ENCODE measurements around the gene RUBCNL.

Gene RUBCNL

DNA sequence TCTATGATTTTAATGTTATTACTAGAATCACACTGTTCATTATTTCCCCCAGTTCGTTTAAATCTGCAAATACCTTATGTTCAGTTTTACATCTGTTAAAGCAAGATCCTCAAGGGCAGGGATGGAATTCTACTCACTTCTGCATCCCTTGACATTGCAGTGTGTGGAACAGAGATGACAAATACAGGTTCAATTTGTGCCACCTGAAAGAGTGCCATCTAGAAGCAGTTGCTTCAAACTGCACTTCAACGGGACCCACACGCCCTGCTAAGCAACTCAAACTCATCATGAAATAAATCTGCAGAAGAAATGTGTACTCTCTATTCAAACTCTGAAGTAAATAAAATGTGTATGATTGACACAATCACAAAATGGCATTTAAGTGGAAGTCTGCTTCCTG is 44.5 kb downstream of the RUBCNL start:
- no peak overlapping the region for H3K9ac ChIP-seq (ENCODE audit: insufficient read length)
- no peak overlapping the region for H3K27ac ChIP-seq
- DNase-seq (ENCODE audit: low read depth, low spot score), result no peak
- no peak for TF ChIP-seq FOXP2 (optimal IDR thresholded peaks at IDR 0.05; ENCODE audit: control extremely low read depth, extremely low read length, insufficient read depth)
- no peak for TF ChIP-seq POLR2AphosphoS5 (IDR thresholded peaks at IDR 0.05; ENCODE audit: borderline replicate concordance, low read depth, low read length)
- no peak for TF ChIP-seq EZH2 (IDR thresholded peaks at IDR 0.05)
- peaks cover 87% of the 10 kb centered on the region for H3K36me3 ChIP-seq (ENCODE audit: insufficient read depth, low read length)
- H3K9me3 ChIP-seq (ENCODE audit: low read depth, low read length), result no peaks in the 10 kb centered on the region
- no peak overlapping the region for H3K4me3 ChIP-seq

DNA sequence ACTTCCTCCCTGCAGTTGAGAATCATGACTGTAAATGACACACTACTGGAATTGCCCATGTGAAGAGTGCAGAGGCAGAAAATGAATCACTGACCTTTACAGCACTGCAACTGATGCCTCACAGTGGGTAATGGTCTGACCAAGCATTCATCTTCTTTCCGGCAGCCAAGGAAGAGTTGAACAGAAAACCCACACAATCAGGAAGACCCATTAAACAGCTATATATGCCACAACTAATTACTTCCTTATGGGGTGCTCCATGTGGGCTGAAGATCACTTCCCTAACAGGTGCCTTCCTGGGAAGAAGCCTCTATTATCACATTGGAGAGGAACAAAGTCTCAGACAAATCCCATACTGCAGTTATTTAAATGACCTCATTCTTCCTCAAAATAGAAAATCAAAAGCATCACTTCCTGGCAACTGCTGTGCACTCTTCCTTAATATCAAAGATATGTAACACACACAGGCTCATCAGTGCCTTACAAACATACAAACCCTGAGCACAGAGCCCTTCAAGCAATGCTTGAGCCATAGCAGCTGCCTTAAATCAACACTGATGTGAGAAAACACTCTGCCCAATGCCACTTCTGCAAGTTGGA is 45.8 kb downstream of the RUBCNL start:
- H3K4me3 ChIP-seq, result no peak overlapping the region
- peaks cover 84% of the 10 kb centered on the region for H3K36me3 ChIP-seq (ENCODE audit: insufficient read depth, low read length)
- H3K9ac ChIP-seq (ENCODE audit: insufficient read length), result no peak overlapping the region
- no peak for DNase-seq (ENCODE audit: low read depth, low spot score)
- no peak overlapping the region for H3K27ac ChIP-seq
- no peaks in the 10 kb centered on the region for H3K9me3 ChIP-seq (ENCODE audit: low read depth, low read length)
- TF ChIP-seq EZH2 (IDR thresholded peaks at IDR 0.05) (no peak), FOXP2 (optimal IDR thresholded peaks at IDR 0.05; ENCODE audit: control extremely low read depth, extremely low read length, insufficient read depth) (no peak), POLR2AphosphoS5 (IDR thresholded peaks at IDR 0.05; ENCODE audit: borderline replicate concordance, low read depth, low read length) (no peak)

DNA sequence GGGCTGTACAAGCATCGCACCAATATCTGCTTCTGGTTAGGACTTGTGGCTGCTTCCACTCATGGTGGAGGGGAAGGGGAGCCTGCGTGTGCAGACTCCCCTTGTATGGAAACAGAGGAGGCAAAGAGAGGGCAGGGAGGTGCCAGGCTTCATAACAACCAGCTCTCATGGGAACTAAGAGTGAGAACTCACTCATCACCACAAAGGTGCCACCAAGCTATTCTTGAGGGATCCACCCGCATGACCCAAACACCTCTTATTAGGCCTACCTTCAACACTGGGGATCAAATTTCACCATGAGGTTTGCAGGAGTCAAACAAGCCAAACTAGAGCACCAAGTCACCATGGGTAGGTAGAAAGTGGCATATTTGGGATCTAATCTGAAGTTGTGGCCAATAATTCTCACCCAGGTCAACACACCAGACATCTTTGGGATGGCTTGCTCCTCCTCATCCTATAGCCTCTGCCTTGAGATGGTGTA is 46.4 kb downstream of the RUBCNL start:
- H3K9me3 ChIP-seq (ENCODE audit: low read depth, low read length), result no peaks in the 10 kb centered on the region
- H3K36me3 ChIP-seq (ENCODE audit: insufficient read depth, low read length), result peaks cover 79% of the 10 kb centered on the region

DNA sequence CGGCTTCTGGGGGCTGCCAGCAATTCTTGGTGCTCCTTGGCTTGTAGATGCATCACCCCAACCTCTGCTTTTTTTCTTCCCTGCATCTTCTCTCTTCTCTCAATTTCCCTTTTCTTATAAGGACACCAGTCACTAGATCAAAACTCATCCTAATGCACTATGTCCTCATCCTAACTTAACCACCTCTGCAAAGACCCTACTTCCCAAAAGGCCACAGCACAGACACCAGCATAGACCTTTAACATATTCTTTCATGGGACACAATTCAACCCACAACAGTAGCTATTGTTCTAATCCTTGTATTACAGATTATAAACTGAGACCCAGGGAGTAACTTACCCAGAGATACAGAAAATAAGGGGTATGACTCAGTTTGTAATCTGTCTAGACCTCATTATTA is 47.0 kb downstream of the RUBCNL start:
- Histone ChIP-seq H3K4me3 (no peak overlapping the region), H3K9me3 (ENCODE audit: low read depth, low read length) (no peaks in the 10 kb centered on the region), H3K27ac (no peak overlapping the region), H3K36me3 (ENCODE audit: insufficient read depth, low read length) (peaks cover 72% of the 10 kb centered on the region), H3K9ac (ENCODE audit: insufficient read length) (no peak overlapping the region)
- DNase-seq (ENCODE audit: low read depth, low spot score), result no peak
- TF ChIP-seq POLR2AphosphoS5 (IDR thresholded peaks at IDR 0.05; ENCODE audit: borderline replicate concordance, low read depth, low read length), result no peak
- no peak for TF ChIP-seq FOXP2 (optimal IDR thresholded peaks at IDR 0.05; ENCODE audit: control extremely low read depth, extremely low read length, insufficient read depth)
- TF ChIP-seq EZH2 (IDR thresholded peaks at IDR 0.05), result no peak

More for the DNA sequence above, 46.4 kb downstream of the RUBCNL start:
- no peak overlapping the region for H3K9ac ChIP-seq (ENCODE audit: insufficient read length)
- H3K27ac ChIP-seq, result no peak overlapping the region
- no peak for DNase-seq (ENCODE audit: low read depth, low spot score)
- H3K4me3 ChIP-seq, result no peak overlapping the region
- TF ChIP-seq FOXP2 (optimal IDR thresholded peaks at IDR 0.05; ENCODE audit: control extremely low read depth, extremely low read length, insufficient read depth) (no peak), EZH2 (IDR thresholded peaks at IDR 0.05) (no peak), POLR2AphosphoS5 (IDR thresholded peaks at IDR 0.05; ENCODE audit: borderline replicate concordance, low read depth, low read length) (no peak)

DNA sequence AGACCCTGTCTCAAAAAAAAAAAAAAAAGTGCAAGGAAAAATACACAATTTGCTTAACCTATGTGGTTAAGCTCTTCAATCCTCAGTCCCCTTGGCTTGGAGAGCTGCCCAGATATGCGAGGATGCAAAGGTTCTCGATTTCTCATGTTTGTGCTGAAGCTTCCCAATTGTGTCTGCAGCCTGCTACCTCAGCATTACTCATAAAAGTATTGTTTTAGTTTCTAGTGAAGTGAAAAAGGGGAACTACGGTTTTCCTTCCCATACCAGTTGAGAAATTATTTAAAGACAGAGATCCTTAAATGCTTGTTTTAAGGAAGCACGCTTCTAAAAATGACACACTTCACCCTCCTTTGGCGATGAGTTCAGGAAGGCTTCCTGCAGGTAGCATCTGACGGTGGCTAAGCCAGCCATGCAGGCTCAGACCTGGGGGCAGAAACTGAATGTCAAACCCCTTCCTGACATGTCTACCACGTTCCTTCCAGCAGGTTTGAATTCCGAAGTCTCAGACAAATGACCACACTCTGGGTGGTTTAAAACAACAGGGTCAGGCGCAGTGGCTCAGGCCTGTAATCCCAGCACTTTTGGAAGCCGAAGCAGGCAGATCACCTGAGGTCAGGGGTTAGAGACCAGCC is 47.9 kb downstream of the RUBCNL start:
- no peak for DNase-seq (ENCODE audit: low read depth, low spot score)
- no peaks in the 10 kb centered on the region for H3K9me3 ChIP-seq (ENCODE audit: low read depth, low read length)
- H3K36me3 ChIP-seq (ENCODE audit: insufficient read depth, low read length), result peaks cover 64% of the 10 kb centered on the region
- no peak overlapping the region for H3K4me3 ChIP-seq
- H3K27ac ChIP-seq, result no peak overlapping the region
- TF ChIP-seq EZH2 (IDR thresholded peaks at IDR 0.05) (no peak), POLR2AphosphoS5 (IDR thresholded peaks at IDR 0.05; ENCODE audit: borderline replicate concordance, low read depth, low read length) (no peak), FOXP2 (optimal IDR thresholded peaks at IDR 0.05; ENCODE audit: control extremely low read depth, extremely low read length, insufficient read depth) (no peak)
- no peak overlapping the region for H3K9ac ChIP-seq (ENCODE audit: insufficient read length)

DNA sequence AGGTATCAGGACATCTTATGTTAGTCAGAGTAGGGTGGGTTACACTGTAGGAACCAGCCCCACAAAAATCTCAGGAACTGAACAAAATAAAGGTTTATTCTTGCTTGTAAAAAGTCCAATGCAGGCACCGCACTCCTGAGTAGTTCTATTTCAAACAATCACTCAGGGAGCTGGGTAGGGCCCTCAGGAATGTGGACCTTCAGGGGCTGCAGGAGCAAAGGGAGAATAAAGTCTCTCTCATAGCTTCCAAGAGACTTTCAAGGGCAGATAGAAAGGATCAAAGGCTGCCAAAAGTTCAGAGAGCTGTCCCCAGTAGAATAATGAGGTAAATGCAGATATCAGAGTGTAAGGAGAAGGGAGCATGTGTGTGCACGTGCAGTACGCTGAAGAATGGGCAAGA is 49.4 kb downstream of the RUBCNL start:
- Histone ChIP-seq H3K4me3 (no peak overlapping the region), H3K9ac (ENCODE audit: insufficient read length) (no peak overlapping the region), H3K9me3 (ENCODE audit: low read depth, low read length) (no peaks in the 10 kb centered on the region), H3K27ac (no peak overlapping the region), H3K36me3 (ENCODE audit: insufficient read depth, low read length) (peaks cover 49% of the 10 kb centered on the region)
- TF ChIP-seq POLR2AphosphoS5 (IDR thresholded peaks at IDR 0.05; ENCODE audit: borderline replicate concordance, low read depth, low read length) (no peak), EZH2 (IDR thresholded peaks at IDR 0.05) (no peak), FOXP2 (optimal IDR thresholded peaks at IDR 0.05; ENCODE audit: control extremely low read depth, extremely low read length, insufficient read depth) (no peak)
- no peak for DNase-seq (ENCODE audit: low read depth, low spot score)

DNA sequence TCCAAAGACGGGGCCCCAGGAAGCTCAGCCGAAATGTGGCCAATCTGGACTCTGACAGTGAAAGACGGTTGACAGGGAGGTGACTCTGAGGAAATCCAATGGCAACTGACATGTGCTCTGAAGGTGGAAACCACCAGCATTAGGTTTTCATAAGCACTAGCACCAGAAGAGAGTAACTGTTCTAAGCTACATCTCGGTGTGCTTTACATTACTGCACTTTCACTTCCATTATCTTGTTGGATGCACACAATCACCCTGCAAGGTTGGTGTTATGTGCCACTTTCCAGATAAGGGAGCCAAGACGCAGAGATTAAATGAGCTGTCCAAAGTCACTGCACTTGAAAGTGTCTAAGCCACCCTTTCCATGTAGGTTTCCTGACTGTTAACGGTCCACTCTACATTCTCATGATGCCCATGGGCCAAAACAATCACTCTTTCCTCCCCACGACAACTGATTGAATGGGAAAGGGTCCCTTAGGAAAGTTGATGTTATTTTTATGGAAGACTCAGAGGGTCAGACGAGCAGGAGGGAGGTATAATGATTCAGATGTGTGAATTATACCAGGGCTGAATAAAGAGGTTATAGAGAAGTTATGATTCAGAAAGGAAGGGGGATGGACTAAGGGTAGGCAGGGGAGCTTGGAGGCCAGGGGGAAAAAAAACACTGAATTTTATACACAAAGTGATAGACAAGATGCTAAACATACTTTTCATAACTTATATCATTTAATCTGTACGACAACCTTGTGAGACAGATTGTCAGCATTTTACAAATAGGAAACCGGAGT is 52.8 kb downstream of the RUBCNL start:
- peaks cover 14% of the 10 kb centered on the region for H3K36me3 ChIP-seq (ENCODE audit: insufficient read depth, low read length)
- TF ChIP-seq FOXP2 (optimal IDR thresholded peaks at IDR 0.05; ENCODE audit: control extremely low read depth, extremely low read length, insufficient read depth) (no peak), POLR2AphosphoS5 (IDR thresholded peaks at IDR 0.05; ENCODE audit: borderline replicate concordance, low read depth, low read length) (no peak), EZH2 (IDR thresholded peaks at IDR 0.05) (no peak)
- H3K27ac ChIP-seq, result peak overlapping the region; percentile 38; the same call in 1 of the 2 replicates
- no peak overlapping the region for H3K9ac ChIP-seq (ENCODE audit: insufficient read length)
- H3K9me3 ChIP-seq (ENCODE audit: low read depth, low read length), result no peaks in the 10 kb centered on the region
- DNase-seq (ENCODE audit: low read depth, low spot score), result no peak
- no peak overlapping the region for H3K4me3 ChIP-seq

DNA sequence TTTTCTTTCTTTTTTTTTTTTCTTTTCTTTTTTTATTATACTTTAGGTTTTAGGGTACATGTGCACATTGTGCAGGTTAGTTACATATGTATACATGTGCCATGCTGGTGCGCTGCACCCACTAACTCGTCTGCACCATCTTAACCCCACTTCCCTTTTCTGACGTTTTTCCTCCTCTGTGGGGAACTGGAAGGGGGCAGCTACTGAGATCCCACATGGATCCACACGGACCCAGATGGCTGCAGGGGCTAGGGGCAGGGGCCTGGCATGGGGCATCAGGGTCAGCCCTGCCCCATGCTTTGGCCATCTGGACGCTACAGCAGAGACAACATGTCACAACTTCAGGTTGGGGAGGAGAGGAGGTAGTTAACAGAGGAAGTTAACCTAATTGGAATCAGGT is 54.3 kb downstream of the RUBCNL start:
- no peak for DNase-seq (ENCODE audit: low read depth, low spot score)
- TF ChIP-seq EZH2 (IDR thresholded peaks at IDR 0.05) (no peak), FOXP2 (optimal IDR thresholded peaks at IDR 0.05; ENCODE audit: control extremely low read depth, extremely low read length, insufficient read depth) (no peak), POLR2AphosphoS5 (IDR thresholded peaks at IDR 0.05; ENCODE audit: borderline replicate concordance, low read depth, low read length) (no peak)
- H3K36me3 ChIP-seq (ENCODE audit: insufficient read depth, low read length), result peaks cover 7% of the 10 kb centered on the region
- no peak overlapping the region for H3K9ac ChIP-seq (ENCODE audit: insufficient read length)
- H3K4me3 ChIP-seq, result no peak overlapping the region
- H3K9me3 ChIP-seq (ENCODE audit: low read depth, low read length), result no peaks in the 10 kb centered on the region
- H3K27ac ChIP-seq, result no peak overlapping the region
